Heart left ventricle (tissue), 16 donors: Measurements from ENCODE around the gene INTS11. TPM values are rescaled to one million over a fixed set of nuclear protein-coding genes. Genes with fewer than 3 reads are reported as not detected.

Experiments
- ATAC-seq, 4 donors: fragments of 200-7000 bp; cut with Tn5 transposase; one replicate each; pipeline ENCODE4 v1.9.1; 2020 to 2022; ENCODE audit warnings: moderate library complexity in 4 of 4, mild to moderate bottlenecking in 3 of 4, moderate number of reproducible peaks in 1 of 4
- DNase-seq, 5 donors: peaks; one replicate each; pipeline ENCODE4 v3.0.0-alpha.2; 2020
- H3K27ac ChIP-seq, 12 donors: fragments of 200-600 bp; sonication (generic) in 4 of 12; one replicate each; pipeline versions ENCODE4 v1.5.0 to v1.8.0; 2016 to 2022; ENCODE audit warnings: mild to moderate bottlenecking in 2 of 12
- H3K27me3 ChIP-seq, 9 donors: fragments of 200-600 bp; sonication (generic) in 2 of 9; one replicate each; pipeline versions ENCODE4 v1.5.1 to v1.8.0; 2016 to 2022; ENCODE audit warnings: mild to moderate bottlenecking in 3 of 9
- H3K36me3 ChIP-seq, 9 donors: fragments of 200-600 bp; sonication (generic) in 2 of 9; one replicate each; pipeline versions ENCODE4 v1.5.0 to v1.8.0; 2018 to 2022; ENCODE audit warnings: mild to moderate bottlenecking in 2 of 9
- H3K4me1 ChIP-seq, 12 donors: fragments of 200-600 bp; sonication (generic) in 4 of 12; one replicate each; pipeline versions ENCODE4 v1.5.0 to v1.8.0; 2016 to 2022; ENCODE audit warnings: mild to moderate bottlenecking in 3 of 12
- H3K4me3 ChIP-seq, 12 donors: fragments of 200-600 bp; sonication (generic) in 4 of 12; one replicate each; pipeline versions ENCODE4 v1.5.0 to v1.8.0; 2017 to 2022; ENCODE audit warnings: mild to moderate bottlenecking in 9 of 12, moderate library complexity in 4 of 12
- H3K9me3 ChIP-seq, 12 donors: fragments of 200-600 bp; sonication (generic) in 4 of 12; one replicate each; pipeline versions ENCODE4 v1.5.0 to v1.8.0; 2016 to 2022; ENCODE audit warnings: mild to moderate bottlenecking in 1 of 12
- CTCF ChIP-seq, 12 donors: fragments of 200-600 bp; sonication (generic) in 4 of 12; IDR thresholded peaks; one replicate each; pipeline versions ENCODE4 v1.5.0 to v1.8.0; 2018 to 2022; ENCODE audit warnings: antibody characterized with exemption in 12 of 12, mild to moderate bottlenecking in 5 of 12
- POLR2A ChIP-seq, 2 donors: fragments of 450-650 bp; IDR thresholded peaks; one replicate each; pipeline ENCODE4 v1.6.1; 2017; ENCODE audit warnings: antibody characterized with exemption in 2 of 2, mild to moderate bottlenecking in 2 of 2, moderate library complexity in 2 of 2
- WGBS, 4 donors: extraction: QIAGEN DNeasy Blood & Tissue Kit in 2 of 4; methylation state at CpG; one replicate each; pipeline versions ENCODE4 v1.1.5 to v1.1.7; 2013 to 2018; 5-methylcytosine and 5-hydroxymethylcytosine counted together
- intact Hi-C, 10 donors: fragments of 100-400 bp; cut with DNase I; formaldehyde crosslinking; loops; one replicate each; pipeline versions ENCODE4 v1.11.1 to v1.14.2; 2022
- polyA plus RNA-seq, 2 donors: library from polyadenylated mRNA; stranded (reverse); fragments of 200-250 nt; gene quantifications; one replicate each; pipeline ENCODE4 v1.2.3, GENCODE V29; 2013
- total RNA-seq, 9 donors: library from RNA; depleted of rRNA in 2 of 9; stranded (reverse); fragments of >200 nt in 2 of 9; fragmentation: NEBNext Ultra II Directional in 3 of 9; extraction: Animal tissue kit (Norgen Biotek cat#: 25700) in 3 of 9; gene quantifications; one replicate each; pipeline versions ENCODE4 v1.1.0 to v1.2.4, GENCODE V29; 2016 to 2023
- donor health status: ischemic (EF 13 %, LVEDD 7.1; RV severe dilation, severe dysfunction).
- donor health status: healthy with polysubstance abuse.
- donor health status: DM: no; HTN: yes; CAD: no.
- donor health status: DM: no; HTN: no; CAD: no.
- donor health status: ischemic (EF 25% LVEDD 6.9; RV normal size, moderate dysfunction).
- donor health status: ischemic (EF 25% LVEDD 5.7; RV mildly dilated, moderate dysfunction).
- donor health status: healthy.
- donor health status: DM: yes; HTN: yes; CAD: no.
- donor health status: ischemic (EF 35%, LVEDD 5.7; RV mildly dilated, moderate dysfunction).
- donor health status: nonischemic (EF 11% LVEDD 7.7; RV severe dilation, severe dysfunction).
- donor health status: DM: yes; HTN: yes; CAD: no.
- donor health status: PGD.
- donor health status: ischemic (EF 29% LVEDD 5.4; RV normal size, mild dysfunction).
- donor health status: nonischemic (EF 23%, LVEDD 6.1; RV moderate dilation, normal function).

Gene INTS11
- total and polyA plus RNA-seq, 11 donors: 46.8 to 117 (median 70.7) TPM

GRCh38 chr1:1314237-1314586 lies 10.2 kb downstream of the INTS11 start:
- no peak overlapping the region for H3K27ac ChIP-seq
- no peak for ATAC-seq
- WGBS, 4 donors: 93 to 95% (median 94%) methylated on average over 15 of the region's 15 CpGs

GRCh38 chr1:1313500-1314236 lies 10.8 kb downstream of the INTS11 start:
- intact Hi-C loops: no loop called here
- H3K9me3 ChIP-seq: no peaks in the 10 kb centered on the region
- peaks cover 0 to 78% (median 64%) of the 10 kb centered on the region in 9 donors for H3K36me3 ChIP-seq
- 87 to 93% (median 89%) methylated on average over 24 to 37 of the region's 37 CpGs for WGBS, 4 donors
- no peak for ATAC-seq
- H3K27me3 ChIP-seq: no peaks in the 10 kb centered on the region
- H3K4me3 ChIP-seq: no peak overlapping the region
- no peak for TF ChIP-seq POLR2A (IDR thresholded peaks at IDR 0.05)
- TF ChIP-seq CTCF (IDR thresholded peaks at IDR 0.05): no peak
- no peak overlapping the region for H3K27ac ChIP-seq
- DNase-seq: no peak
- peaks cover 0 to 31% (median 18%) of the 10 kb centered on the region in 12 donors for H3K4me1 ChIP-seq

More at GRCh38 chr1:1314237-1314586, 10.2 kb downstream of the INTS11 start:
- peaks cover 0 to 29% (median 15%) of the 10 kb centered on the region in 12 donors for H3K4me1 ChIP-seq
- DNase-seq: no peak
- H3K9me3 ChIP-seq: no peaks in the 10 kb centered on the region
- no peak for TF ChIP-seq POLR2A (IDR thresholded peaks at IDR 0.05)
- TF ChIP-seq CTCF (IDR thresholded peaks at IDR 0.05): no peak
- intact Hi-C loops: no loop called here
- peaks cover 0 to 84% (median 70%) of the 10 kb centered on the region in 9 donors for H3K36me3 ChIP-seq
- H3K27me3 ChIP-seq: no peaks in the 10 kb centered on the region
- no peak overlapping the region for H3K4me3 ChIP-seq

GRCh38 chr1:1312450-1313314 lies 11.8 kb downstream of the INTS11 start:
- no peak overlapping the region for H3K27ac ChIP-seq
- intact Hi-C loops: no loop called here
- TF ChIP-seq CTCF (IDR thresholded peaks at IDR 0.05): no peak
- TF ChIP-seq POLR2A (IDR thresholded peaks at IDR 0.05): no peak
- no peaks in the 10 kb centered on the region for H3K9me3 ChIP-seq
- 90 to 93% (median 92%) methylated on average over 21 to 49 of the region's 49 CpGs for WGBS, 4 donors
- ATAC-seq (no peak), DNase-seq (no peak)
- peaks cover 0 to 22% (median 13%) of the 10 kb centered on the region in 12 donors for H3K4me1 ChIP-seq
- H3K4me3 ChIP-seq: no peak overlapping the region
- no peaks in the 10 kb centered on the region for H3K27me3 ChIP-seq
- H3K36me3 ChIP-seq: peaks cover 0 to 71% (median 58%) of the 10 kb centered on the region in 9 donors
